SK-N-MC (cell line): ENCODE measurements around the gene KIAA1217.

Experiments used
- EZH2 ChIP-seq: fragments of 200-600 bp; sonication (generic); IDR thresholded peaks from one replicate; pipeline ENCODE4 v1.6.1; 2017; ENCODE audit warnings: antibody characterized with exemption
- POLR2AphosphoS5 ChIP-seq: IDR thresholded peaks from 2 replicates; pipeline ENCODE4 v1.6.1; 2012; ENCODE audit warnings: mild to moderate bottlenecking, low read depth, low read length, borderline replicate concordance

DNA sequence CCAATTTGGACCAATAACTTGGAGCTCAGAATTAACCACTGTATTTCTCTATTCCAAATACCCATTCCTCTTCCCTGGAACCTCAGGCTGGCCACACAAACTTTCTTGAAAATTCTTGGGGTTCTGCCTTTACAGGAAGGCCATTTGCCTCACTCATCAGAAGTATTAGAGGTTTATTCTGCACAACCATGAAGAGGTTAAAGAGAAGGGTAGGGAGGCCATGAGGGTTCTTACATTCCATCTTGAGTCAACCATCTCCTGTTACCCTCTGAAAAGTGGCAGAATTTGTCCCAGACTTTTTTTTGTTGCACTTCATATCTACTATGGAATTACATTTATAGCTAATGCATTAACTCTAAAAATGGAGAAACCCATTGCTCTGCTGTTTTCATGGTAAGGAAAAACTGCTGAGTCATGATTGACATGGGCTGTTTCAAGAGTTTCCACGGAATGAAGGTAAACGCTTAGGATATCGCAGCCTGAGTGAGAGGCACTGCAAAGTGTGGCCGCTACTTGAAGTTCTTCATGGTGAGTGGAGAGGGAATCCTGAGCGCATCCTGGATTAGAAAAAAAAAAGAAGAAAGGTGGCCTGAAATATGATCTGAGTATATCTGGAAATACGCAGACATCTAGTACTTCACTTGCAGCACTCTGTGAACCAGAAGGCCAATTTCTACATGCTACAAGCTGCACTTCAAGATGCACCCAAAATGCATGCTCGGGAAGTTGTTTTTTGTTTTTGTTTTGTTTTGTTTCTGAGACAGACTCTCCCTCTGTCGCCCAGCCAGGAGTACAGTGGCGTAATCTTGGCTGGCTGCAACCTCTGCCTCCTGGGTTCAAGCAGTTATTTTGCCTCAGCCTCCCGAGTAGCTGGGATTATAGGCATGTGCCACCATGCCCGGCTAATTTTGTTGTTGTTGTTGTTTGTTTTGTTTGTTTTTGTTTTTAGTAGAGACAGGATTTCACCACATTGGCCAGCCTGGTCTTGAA lies 83.7 kb downstream of the KIAA1217 start:
- TF ChIP-seq POLR2AphosphoS5 (no peak), EZH2 (no peak)
